ENCODE data around the gene CBL. TPM values are rescaled to one million over a fixed set of nuclear protein-coding genes. Genes with fewer than 3 reads are reported as not detected.

Gene CBL
- total RNA-seq, 4 donors from 2014 or later = 20.2 to 29.2 (median 25.1) TPM

DNA sequence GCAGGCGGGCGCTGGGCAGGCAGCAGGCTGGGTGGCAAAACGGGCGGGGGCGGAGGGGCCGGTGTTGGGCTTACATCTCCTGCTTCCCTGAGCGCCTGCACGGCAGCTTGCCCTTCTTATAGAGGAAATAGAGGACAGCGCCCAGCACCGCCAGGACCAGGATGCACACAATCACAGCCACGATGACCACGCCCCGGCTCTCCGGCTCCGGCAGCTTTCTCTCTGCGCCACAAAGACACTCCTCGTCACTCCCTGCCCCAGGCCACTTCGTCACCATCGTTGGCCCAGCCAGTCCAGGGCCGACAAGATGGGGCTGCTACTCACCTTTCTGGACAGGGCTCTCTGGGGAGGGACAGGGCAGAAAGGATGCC, 104.5 kb downstream of the CBL start:
- no peak for TF ChIP-seq POLR2AphosphoS5 (IDR thresholded peaks at IDR 0.05)
- no peak for TF ChIP-seq EP300 (IDR thresholded peaks at IDR 0.05)
- TF ChIP-seq, protein P1, sequence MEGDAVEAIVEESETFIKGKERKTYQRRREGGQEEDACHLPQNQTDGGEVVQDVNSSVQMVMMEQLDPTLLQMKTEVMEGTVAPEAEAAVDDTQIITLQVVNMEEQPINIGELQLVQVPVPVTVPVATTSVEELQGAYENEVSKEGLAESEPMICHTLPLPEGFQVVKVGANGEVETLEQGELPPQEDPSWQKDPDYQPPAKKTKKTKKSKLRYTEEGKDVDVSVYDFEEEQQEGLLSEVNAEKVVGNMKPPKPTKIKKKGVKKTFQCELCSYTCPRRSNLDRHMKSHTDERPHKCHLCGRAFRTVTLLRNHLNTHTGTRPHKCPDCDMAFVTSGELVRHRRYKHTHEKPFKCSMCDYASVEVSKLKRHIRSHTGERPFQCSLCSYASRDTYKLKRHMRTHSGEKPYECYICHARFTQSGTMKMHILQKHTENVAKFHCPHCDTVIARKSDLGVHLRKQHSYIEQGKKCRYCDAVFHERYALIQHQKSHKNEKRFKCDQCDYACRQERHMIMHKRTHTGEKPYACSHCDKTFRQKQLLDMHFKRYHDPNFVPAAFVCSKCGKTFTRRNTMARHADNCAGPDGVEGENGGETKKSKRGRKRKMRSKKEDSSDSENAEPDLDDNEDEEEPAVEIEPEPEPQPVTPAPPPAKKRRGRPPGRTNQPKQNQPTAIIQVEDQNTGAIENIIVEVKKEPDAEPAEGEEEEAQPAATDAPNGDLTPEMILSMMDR (IDR thresholded peaks at IDR 0.05) = no peak
- no peak for TF ChIP-seq POLR2A (IDR thresholded peaks at IDR 0.05)
- Histone ChIP-seq H3K4me1 (peaks cover 0 to 97% (median 10%) of the 10 kb centered on the region in 3 donors), H3K27me3 (no peaks in the 10 kb centered on the region), H3K4me3 (no peak overlapping the region), H3K9me3 (no peaks in the 10 kb centered on the region), H3K36me3 (peaks cover 0 to 70% of the 10 kb centered on the region in 2 donors), H3K27ac (peak overlapping the region in 3 of 4 donors; percentile 76 to 99 (median 98))
- no peak for ATAC-seq
- WGBS, 2 donors (ENCODE audit: low coverage in 1 of 2) = 42% methylated on average over 4 of the region's 20 CpGs; no CpG with 5 or more reads in 1 of the 2 donors

DNA sequence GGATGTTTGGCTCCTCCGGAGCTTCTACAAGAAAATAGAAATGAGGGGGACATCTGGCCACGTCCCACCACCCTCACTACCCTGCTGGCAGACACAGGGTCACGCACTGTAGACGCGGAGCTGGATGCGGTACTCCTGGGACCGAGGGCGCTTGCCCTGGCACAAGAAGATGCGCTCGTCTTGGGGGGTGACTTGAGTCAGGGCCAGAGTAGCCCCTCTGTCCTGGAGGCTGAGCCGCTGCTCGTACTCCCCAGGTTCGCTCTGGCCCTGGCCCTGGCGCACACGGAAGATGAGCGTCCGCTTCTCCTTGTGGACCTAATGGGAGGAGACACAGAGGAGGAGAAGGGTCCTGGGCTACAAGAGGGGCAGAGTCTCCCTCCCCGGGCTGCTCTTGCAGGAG, 108.6 kb downstream of the CBL start:
- TF ChIP-seq POLR2A (IDR thresholded peaks at IDR 0.05) (no peak), POLR2AphosphoS5 (IDR thresholded peaks at IDR 0.05) (no peak), EP300 (IDR thresholded peaks at IDR 0.05) (no peak)
- TF ChIP-seq, protein P1 (IDR thresholded peaks at IDR 0.05) = no peak
- WGBS, 2 donors (ENCODE audit: low coverage in 1 of 2) = no CpG with 5 or more reads among the region's 18 CpGs
- Histone ChIP-seq H3K4me1 (peaks cover 12 to 99% (median 33%) of the 10 kb centered on the region in 3 donors), H3K36me3 (peaks cover 0 to 53% of the 10 kb centered on the region in 2 donors), H3K27me3 (no peaks in the 10 kb centered on the region), H3K4me3 (peak overlapping the region; percentile 70 to 87), H3K9me3 (no peaks in the 10 kb centered on the region), H3K27ac (peak overlapping the region; percentile 90 to 99 (median 98))
- ATAC-seq = no peak

DNA sequence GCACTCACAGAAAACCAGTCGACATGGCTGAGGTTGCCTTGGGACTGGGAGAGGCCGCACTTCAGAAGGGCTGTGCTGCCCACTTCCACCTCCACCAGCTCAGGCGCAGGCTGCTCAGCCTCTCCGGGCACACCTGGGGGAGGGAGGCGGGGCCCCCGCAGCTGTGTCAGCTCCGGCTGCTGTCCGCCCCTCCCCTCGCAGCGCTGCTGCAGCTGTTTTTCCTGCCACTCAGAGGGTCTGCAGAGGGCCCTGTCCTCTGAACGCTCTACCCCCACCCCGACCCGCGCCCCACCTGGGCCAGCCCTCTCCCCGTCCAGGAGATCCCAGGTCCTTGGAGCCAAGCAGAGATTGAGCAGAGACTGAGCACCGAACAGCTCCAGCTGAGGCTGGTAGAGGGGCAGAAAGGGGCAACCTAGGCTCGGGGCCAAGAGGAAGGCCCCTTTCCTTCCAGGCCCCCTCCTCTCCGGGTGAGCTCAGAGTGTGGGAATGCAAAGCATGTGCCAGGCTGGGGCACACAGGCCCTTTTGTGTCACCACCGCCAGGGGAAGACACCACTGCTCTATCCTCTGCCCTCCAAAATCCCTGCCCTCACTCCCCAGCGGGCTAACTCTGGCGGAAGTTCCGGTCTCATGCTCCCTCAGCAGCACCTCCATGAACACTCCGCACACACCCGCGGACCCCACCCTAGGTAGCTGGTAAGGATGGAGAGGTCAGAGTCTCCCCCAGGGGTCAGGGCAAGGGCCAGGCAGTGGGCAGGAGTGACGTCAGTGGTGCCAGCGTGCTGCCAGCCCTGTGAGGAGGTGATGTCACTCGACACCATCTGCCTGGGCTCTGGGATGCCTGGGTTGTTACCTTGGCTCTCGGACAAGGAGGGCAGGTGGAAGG, 109.2 kb downstream of the CBL start:
- Histone ChIP-seq H3K27me3 (no peaks in the 10 kb centered on the region), H3K36me3 (peaks cover 0 to 46% of the 10 kb centered on the region in 2 donors), H3K9me3 (no peaks in the 10 kb centered on the region), H3K27ac (peak overlapping the region; percentile 90 to 99 (median 98)), H3K4me1 (peaks cover 12 to 99% (median 38%) of the 10 kb centered on the region in 3 donors), H3K4me3 (peak overlapping the region; percentile 70 to 87)
- peak; percentile 24 for ATAC-seq
- WGBS, 2 donors (ENCODE audit: low coverage in 1 of 2) = 0% methylated on average over 2 to 3 of the region's 29 CpGs
- TF ChIP-seq, protein P1 (IDR thresholded peaks at IDR 0.05) = peak in 3 of 4 experiments; percentile 42 to 52 (median 45)
- TF ChIP-seq EP300 (IDR thresholded peaks at IDR 0.05) (no peak), POLR2A (IDR thresholded peaks at IDR 0.05) (no peak), POLR2AphosphoS5 (IDR thresholded peaks at IDR 0.05) (peak; percentile 52)

DNA sequence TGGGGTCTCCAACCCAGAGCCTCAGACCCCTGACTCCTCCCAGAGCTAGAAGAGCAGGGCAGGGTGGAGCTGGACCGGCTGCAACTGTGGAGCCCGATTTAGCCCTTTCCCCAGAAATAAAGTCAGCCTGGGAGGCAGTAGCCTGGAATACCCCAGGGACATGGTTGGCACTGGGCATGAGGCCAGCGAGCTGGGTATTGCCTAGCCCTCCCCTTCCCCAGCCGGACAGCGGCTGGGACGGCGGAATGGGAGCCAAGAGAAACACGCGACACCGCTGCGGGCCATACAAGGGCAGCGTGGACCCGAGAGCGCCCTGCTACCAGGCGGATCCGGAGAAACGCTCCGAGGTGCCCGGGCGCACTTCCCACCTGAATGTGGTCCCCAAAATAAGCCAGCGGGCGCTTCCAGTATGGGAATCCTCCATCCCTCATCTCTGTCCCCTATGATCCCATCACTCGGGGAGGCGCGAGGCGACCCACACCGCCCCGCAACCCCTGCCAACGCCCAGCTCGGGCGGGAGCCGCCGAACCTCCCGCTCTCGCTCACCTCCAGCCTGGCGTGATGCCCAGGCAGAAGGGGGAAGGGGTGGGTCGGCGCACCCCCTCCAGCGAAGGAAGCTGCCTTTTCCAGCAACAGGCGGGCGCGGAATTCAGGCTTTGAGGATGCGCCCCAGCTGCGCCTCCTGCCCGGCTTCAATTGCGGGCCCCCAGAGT, 110.0 kb downstream of the CBL start:
- peak; percentile 34 for ATAC-seq
- Histone ChIP-seq H3K4me1 (peaks cover 12 to 99% (median 42%) of the 10 kb centered on the region in 3 donors), H3K36me3 (peaks cover 0 to 38% of the 10 kb centered on the region in 2 donors), H3K4me3 (peak overlapping the region; percentile 70 to 87), H3K27ac (peak overlapping the region; percentile 90 to 99 (median 98)), H3K9me3 (no peaks in the 10 kb centered on the region), H3K27me3 (no peaks in the 10 kb centered on the region)
- peak in 1 of 2 donors; percentile 20 for TF ChIP-seq POLR2A (IDR thresholded peaks at IDR 0.05)
- TF ChIP-seq, protein P1 (IDR thresholded peaks at IDR 0.05) = no peak
- 0% methylated on average over 1 of the region's 46 CpGs; no CpG with 5 or more reads in 1 of the 2 donors for WGBS, 2 donors (ENCODE audit: low coverage in 1 of 2)
